Kidney (tissue), 14 donors: ENCODE results near the gene NAT16. TPM values are rescaled to one million over a fixed set of nuclear protein-coding genes. Genes with fewer than 3 reads are reported as not detected.

Source experiments
- DNase-seq, 5 donors: peaks; one replicate each; pipeline ENCODE4 v3.0.0-alpha.2; 2013 to 2020
- FAIRE-seq: peaks from 2 replicates; lab custom pipeline; 2012; peaks lifted over from hg19 to GRCh38; lab: Jason Lieb, UNC
- H3K27ac ChIP-seq, 2 donors: one replicate each; pipeline ENCODE4 v1.7.0; 2013; ENCODE audit warnings: low read depth in 2 of 2, low read length in 2 of 2, inconsistent platforms in 1 of 2
- H3K27me3 ChIP-seq: one replicate; pipeline ENCODE4 v1.7.1; 2013; ENCODE audit warnings: low read length, inconsistent platforms; ENCODE audit not compliant: control insufficient read depth, insufficient read depth
- H3K36me3 ChIP-seq, 3 donors: one replicate each; pipeline versions ENCODE4 v1.7.0 to v1.7.1; 2013; ENCODE audit warnings: low read length in 3 of 3, control low read depth in 1 of 3, inconsistent platforms in 1 of 3; ENCODE audit not compliant: insufficient read depth in 3 of 3, control insufficient read depth in 2 of 3
- H3K4me1 ChIP-seq, 3 donors: one replicate each; pipeline versions ENCODE4 v1.7.0 to v1.7.1; 2013; ENCODE audit warnings: low read length in 3 of 3, inconsistent platforms in 1 of 3, low read depth in 1 of 3; ENCODE audit not compliant: control insufficient read depth in 2 of 3, insufficient read depth in 2 of 3
- H3K4me3 ChIP-seq, 3 donors: one replicate each; pipeline versions ENCODE4 v1.7.0 to v1.8.1; 2013; ENCODE audit warnings: low read length in 3 of 3, control low read depth in 1 of 3, inconsistent platforms in 1 of 3
- H3K9ac ChIP-seq, 3 donors: one replicate each; pipeline versions ENCODE4 v1.7.0 to v1.7.1; 2013; ENCODE audit warnings: low read length in 3 of 3, control low read depth in 1 of 3, inconsistent platforms in 1 of 3
- H3K9me3 ChIP-seq, 3 donors: one replicate each; pipeline versions ENCODE4 v1.7.0 to v1.7.1; 2013; ENCODE audit warnings: low read length in 3 of 3, control low read depth in 1 of 3, inconsistent platforms in 1 of 3; ENCODE audit not compliant: control insufficient read depth in 2 of 3, insufficient read depth in 1 of 3
- CTCF ChIP-seq: IDR thresholded peaks from 3 replicates; pipeline ENCODE4 v1.5.1; 2012; ENCODE audit warnings: mild to moderate bottlenecking, moderate library complexity, borderline replicate concordance; ENCODE audit not compliant: insufficient read depth; ENCODE audit errors: extremely low read depth
- intact Hi-C: fragments of 100-400 bp; cut with DNase I; formaldehyde crosslinking; loops from one replicate; pipeline ENCODE4 v1.11.1; 2022
- polyA plus RNA-seq: library from polyadenylated mRNA; stranded (reverse); fragments of 350-450 nt; fragmentation: Illumina TruSeq; extraction: RNeasy Lipid Tissue Mini Kit (QIAGEN cat#74804); gene quantifications from one replicate; pipeline ENCODE4 v1.2.3, GENCODE V29; 2014; ENCODE audit warnings: low read depth, low replicate concordance; ENCODE audit not compliant: insufficient read depth
- total RNA-seq: library from RNA; stranded (reverse); fragmentation: NEBNext Ultra II Directional; extraction: Animal tissue kit (Norgen Biotek cat#: 25700); gene quantifications from one replicate; pipeline ENCODE4 v1.2.1, GENCODE V29; 2021
- donor health status: control.
- donor health status: control.
- donor health status: control.
- donor health status: control.
- donor health status: control.
- donor health status: DM: yes; HTN: yes; CAD: no.
- donor health status: Normal renal cell carcinoma (clear cell type).

The NAT16 gene
- total and polyA plus RNA-seq, 2 donors from 2014 or later, result not detected

- intact Hi-C loops, result no loop called here
- no peak for TF ChIP-seq CTCF
- DNase-seq (no peak), FAIRE-seq (no peak)
- peaks cover 0 to 4% (median 3%) of the 10 kb centered on the region in 3 donors for H3K36me3 ChIP-seq
- H3K9me3 ChIP-seq, result no peaks in the 10 kb centered on the region
- no peak overlapping the region for H3K4me3 ChIP-seq
- H3K4me1 ChIP-seq, result peaks cover 0 to 32% (median 9%) of the 10 kb centered on the region in 3 donors
- peak overlapping the region in 1 of 2 donors; percentile 70 for H3K27ac ChIP-seq
- H3K9ac ChIP-seq, result no peak overlapping the region
- peaks cover 5% of the 10 kb centered on the region for H3K27me3 ChIP-seq
These were observed 20.1 kb downstream of the NAT16 start for GRCh38 chr7:101159696-101160674.

- Histone ChIP-seq H3K4me1 (peaks cover 0 to 16% (median 5%) of the 10 kb centered on the region in 3 donors), H3K4me3 (no peak overlapping the region), H3K9ac (no peak overlapping the region), H3K27me3 (no peaks in the 10 kb centered on the region), H3K9me3 (no peaks in the 10 kb centered on the region), H3K27ac (no peak overlapping the region), H3K36me3 (peaks cover 0 to 4% (median 3%) of the 10 kb centered on the region in 3 donors)
- intact Hi-C loops, result no loop called here
- DNase-seq (no peak), FAIRE-seq (no peak)
- no peak for TF ChIP-seq CTCF
These were observed 23.1 kb downstream of the NAT16 start for GRCh38 chr7:101156866-101157589.

GRCh38 chr7:101156277-101156676 is 23.8 kb downstream of the NAT16 start:
- peaks cover 0 to 4% (median 3%) of the 10 kb centered on the region in 3 donors for H3K36me3 ChIP-seq
- no peaks in the 10 kb centered on the region for H3K27me3 ChIP-seq
- H3K4me1 ChIP-seq, result peaks cover 0 to 16% (median 5%) of the 10 kb centered on the region in 3 donors
- intact Hi-C loops, result no loop called here
- no peak overlapping the region for H3K4me3 ChIP-seq
- no peak overlapping the region for H3K27ac ChIP-seq
- no peak for TF ChIP-seq CTCF
- no peaks in the 10 kb centered on the region for H3K9me3 ChIP-seq
- DNase-seq (no peak), FAIRE-seq (no peak)
- no peak overlapping the region for H3K9ac ChIP-seq
